Measurements from ENCODE around the gene TUBA1B. TPM values are rescaled to one million over a fixed set of nuclear protein-coding genes. Genes with fewer than 3 reads are reported as not detected.

Gene TUBA1B
- total and polyA plus RNA-seq, 2 of the 8 experiments (the other 6 are each of a cell fraction or from before 2014, with no cell fraction given): 2,092 to 6,837 TPM

GRCh38 chr12:49144384-49144783 lies 13.2 kb upstream of the TUBA1B start (continued):
- no peak for TF ChIP-seq CTCF (IDR thresholded peaks at IDR 0.05; ENCODE audit: control extremely low read depth in 1 of 3, insufficient read depth in 1 of 3, low read depth in 1 of 3, low read length in 3 of 3)
- no peak for TF ChIP-seq NRF1 (IDR thresholded peaks at IDR 0.05; ENCODE audit: low read depth, low read length)
- no peak for TF ChIP-seq ATF2 (IDR thresholded peaks at IDR 0.05; ENCODE audit: low read length)
- TF ChIP-seq POU5F1 (IDR thresholded peaks at IDR 0.05; ENCODE audit: low read depth, low read length): no peak
